Measurements from ENCODE around the gene ZNF670.

Gene ZNF670

DNA sequence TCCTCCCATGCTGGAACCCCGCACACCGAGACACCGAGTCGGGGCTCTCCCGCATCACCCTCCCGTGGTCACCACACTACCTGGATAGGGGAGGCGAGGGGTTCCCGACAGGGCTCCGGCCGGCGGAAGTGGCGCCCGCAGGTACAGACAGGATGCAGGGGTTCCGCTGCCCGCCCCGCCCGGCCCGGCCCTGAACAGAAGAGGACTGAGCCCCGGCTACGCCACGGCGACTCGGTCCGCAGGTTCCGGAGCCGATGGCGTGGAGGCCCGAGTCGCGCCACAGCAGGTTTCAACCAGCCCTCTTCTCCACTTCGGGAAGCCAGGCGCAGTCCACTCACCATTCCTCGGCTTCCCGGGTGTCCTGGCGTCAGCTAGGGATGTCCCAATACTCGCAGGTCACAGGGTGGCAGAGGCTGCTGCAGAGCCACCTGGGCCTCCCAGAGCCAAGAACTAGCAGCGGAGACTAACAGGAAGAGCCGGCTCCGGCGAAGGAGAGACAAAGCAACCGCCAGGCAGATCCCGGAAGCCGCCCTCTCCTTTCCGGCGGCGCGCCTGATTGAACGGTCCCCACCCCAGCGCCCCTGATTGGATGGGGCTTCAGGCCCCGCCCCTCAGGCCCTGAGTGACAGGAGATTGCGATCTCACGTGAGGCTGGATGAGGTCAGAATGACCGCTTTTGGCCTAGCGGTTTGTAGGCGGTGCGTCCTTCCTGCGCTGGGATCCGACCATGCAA is 25.4 kb upstream of the ZNF670 start, which contains the start of gene ZNF669:
TSS of gene ZNF669 (minus strand) at position 498 of the 733 bp plus-strand sequence. CDS start at position 341, 157 bp downstream.
- DNase-seq: peak; percentile 98

- no peak for DNase-seq
Measured at GRCh38 chr1:247102381-247102780, 23.8 kb upstream of the ZNF670 start.

GRCh38 chr1:247100676-247101279 is 22.2 kb upstream of the ZNF670 start:
- DNase-seq: no peak

GRCh38 chr1:247096958-247097357 is 18.3 kb upstream of the ZNF670 start:
- DNase-seq: no peak

- no peak for DNase-seq
Measured at GRCh38 chr1:247096544-247096943, 17.9 kb upstream of the ZNF670 start.

DNA sequence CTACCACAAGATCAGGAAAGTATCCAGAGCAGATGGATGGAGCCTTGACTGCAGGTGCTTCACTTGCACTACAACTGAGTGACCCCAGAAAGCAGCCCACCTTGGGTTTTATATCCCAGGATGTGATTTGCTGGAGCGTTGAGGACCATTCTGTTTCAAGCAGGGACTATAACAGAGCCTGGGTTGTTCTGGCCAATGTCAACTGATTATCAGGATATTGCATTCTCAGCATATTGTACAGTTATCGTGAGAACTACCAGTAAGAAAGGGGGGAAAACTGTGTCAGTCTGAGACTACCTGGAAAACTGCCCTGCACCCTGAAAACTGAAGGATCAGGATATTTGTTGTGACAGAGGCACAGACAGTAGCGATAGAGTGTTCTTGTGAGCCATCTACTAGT is 17.5 kb upstream of the ZNF670 start:
- no peak for DNase-seq

DNA sequence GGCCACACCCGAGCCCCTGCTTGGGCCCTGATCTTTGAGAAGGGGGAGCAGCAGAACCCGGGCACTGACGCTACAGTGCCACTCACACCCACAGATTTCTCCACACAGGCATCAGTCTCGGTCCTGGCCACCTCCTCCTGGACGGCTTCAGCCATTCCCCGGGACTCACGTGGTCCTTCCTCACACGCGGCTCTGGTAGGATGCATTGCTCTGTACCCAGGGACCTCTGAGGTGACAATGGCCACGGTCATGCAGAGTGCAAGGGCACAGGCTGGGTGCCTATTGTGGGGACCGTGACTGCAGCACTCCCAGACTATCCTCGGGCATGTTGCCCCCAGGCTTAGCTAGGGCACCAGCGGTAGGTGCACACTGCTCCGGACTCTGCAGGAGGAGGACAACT is 11.8 kb upstream of the ZNF670 start:
- DNase-seq: no peak

- DNase-seq: no peak
Measured at GRCh38 chr1:247089616-247090375, 11.2 kb upstream of the ZNF670 start.

- DNase-seq: no peak
Measured at GRCh38 chr1:247088967-247089366, 10.4 kb upstream of the ZNF670 start.

DNA sequence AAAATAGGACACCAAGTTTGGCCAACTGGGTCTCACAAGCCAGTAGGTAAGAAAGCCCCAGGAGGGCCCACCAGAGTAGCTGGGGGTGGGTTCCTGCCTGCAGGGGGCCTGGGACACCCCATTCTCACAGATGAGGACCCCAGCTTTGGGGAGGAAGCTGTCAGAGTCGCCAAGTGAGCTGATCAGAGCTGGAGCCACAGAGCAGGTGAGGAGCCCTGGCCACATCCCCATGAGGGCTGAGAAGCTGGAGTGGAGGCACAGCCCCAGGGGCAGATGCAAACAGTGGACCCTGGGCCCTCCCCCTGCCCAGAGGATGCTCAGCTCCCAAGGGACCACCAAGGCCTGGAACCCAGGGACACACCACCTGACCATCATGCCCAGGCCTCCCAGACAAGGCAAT is 8.6 kb upstream of the ZNF670 start:
- no peak for DNase-seq

GRCh38 chr1:247085310-247085709 is 6.7 kb upstream of the ZNF670 start:
- no peak for DNase-seq

DNA sequence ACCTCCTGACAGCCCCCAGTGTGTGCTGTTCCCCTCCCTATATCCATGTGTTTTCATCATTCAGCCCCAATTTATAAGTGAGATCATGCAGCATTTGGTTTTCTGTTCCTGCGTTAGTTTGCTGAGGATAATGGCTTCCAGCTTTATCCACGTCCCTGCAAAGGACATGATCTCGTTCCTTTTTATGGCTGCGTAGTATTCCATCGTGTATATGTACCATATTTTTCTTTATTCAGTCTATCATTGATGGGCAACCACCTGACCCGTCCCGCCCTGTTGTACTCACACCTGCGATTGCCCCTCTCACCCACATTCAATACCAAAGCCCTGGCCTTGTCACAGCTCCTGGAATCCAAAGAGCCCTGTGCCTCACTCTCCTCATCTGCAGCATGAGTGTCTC is 6.2 kb upstream of the ZNF670 start:
- no peak for DNase-seq

- DNase-seq: no peak
Measured at GRCh38 chr1:247079141-247079874, 697 bp upstream of the ZNF670 start.

DNA sequence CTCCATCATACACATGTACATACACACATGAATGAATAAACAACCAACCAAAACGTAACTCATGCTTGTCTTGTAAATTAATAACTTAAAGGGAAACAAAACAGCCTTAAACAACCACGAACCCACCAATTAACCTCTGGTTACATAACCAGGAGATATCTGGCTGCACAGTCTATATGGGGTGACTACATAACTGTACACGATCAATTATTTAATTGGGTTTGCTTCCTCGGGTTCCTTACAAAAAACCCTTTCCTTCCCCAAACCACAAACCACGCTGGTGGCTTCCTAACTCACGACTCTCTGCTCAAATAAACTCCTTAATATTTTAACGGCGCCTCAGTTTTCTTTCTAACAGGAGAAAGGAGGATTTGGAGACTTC is 744 bp downstream of the ZNF670 start:
- DNase-seq: peak in 1 of 2 donors; percentile 6

DNA sequence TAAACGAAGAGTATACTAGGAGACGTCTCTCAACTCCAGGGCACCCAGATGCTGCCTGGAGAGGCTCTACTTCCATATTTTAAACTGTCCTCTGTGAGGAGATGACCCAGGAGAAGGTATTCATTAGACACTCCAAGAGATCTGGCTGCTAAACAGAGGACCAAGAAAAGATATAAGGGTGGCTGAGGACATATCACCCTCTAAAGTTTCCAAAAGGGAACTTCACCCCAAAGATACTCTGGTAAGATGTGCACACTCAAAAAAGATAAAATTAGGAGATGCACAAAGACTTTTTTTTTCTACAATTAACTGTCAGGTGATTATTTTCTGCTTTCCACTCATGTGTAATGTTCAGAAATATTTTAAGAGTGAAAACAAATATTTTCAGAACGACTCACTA is 1.4 kb downstream of the ZNF670 start:
- no peak for DNase-seq

DNA sequence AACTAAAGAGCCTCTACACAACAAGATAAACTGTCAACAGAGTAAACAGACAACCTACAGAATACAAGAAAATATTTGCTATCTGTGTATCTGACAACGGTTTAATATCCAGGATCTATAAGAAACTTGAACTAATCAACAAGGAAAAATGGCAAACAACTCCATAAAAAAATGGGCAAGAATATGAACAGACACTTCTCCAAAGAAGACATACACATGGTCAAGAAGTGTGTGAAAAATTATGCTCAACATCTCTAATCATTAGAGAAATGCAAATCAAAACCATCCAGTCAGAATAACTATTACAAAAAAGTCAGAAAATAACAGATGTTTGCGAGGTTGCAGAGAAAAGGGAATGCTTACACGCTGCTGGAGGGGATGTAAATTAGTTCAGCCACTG is 8.0 kb downstream of the ZNF670 start:
- DNase-seq: no peak

DNA sequence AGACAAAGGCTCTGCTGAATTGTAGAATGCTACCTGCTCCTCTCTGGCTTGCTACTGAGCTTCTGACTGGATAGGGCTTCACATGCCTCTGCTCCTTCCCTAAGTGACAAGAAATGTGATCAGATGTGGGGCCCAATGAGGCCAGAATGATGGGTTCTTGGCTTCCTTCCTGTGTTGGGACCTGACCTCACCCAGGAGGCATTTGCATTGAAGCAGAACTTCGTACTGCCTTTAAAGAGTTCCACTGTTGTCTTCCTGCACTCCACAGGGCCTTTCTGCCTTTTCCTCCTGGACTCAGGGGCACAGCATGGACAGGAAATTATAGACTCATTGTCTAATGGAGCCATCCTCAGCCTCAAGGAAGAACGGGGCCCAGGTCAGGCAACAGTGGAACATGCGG is 14.3 kb downstream of the ZNF670 start:
- no peak for DNase-seq

- DNase-seq: no peak
Measured at GRCh38 chr1:247060771-247061170, 17.8 kb downstream of the ZNF670 start.

DNA sequence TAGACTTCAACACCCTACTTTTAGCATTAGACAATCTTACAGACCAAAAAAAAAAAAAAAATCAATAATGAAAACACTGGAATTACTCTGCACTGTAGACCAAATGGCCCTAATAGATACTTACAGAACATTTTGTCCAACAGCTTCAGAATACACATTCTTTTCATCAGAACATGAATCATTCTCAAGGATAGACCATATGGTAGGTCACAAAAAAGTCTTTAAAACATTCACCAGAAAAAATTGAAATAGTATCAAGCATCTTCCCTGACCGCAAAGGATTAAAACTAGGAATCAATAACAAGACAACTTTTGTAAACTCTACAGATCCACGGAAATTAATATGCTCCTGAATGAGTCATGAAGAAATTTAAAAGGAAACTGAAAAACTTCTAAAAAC is 22.5 kb downstream of the ZNF670 start:
- DNase-seq: no peak

- DNase-seq: no peak
Measured at GRCh38 chr1:247054992-247055415, 23.6 kb downstream of the ZNF670 start.

DNA sequence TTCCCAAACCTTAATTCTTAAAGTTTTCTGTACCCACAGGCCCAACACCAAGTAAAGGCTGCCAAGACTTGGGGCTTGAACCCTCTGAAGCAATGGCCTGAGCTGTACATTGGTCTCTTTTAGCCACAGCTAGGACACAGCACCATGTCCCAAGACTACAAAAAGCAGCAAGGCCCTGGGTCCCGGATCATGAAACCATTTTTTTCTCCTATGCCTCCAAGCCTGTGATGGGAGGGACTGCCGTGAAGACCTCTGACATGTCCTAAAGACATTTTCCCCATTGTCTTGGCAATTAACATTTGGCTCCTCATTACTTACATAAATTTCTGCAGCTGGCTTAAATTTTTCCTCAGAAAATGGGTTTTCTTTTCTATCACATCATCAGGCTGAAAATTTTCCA is 30.9 kb downstream of the ZNF670 start:
- DNase-seq: no peak

- no peak for DNase-seq
Measured at GRCh38 chr1:247047260-247047659, 31.4 kb downstream of the ZNF670 start.

DNA sequence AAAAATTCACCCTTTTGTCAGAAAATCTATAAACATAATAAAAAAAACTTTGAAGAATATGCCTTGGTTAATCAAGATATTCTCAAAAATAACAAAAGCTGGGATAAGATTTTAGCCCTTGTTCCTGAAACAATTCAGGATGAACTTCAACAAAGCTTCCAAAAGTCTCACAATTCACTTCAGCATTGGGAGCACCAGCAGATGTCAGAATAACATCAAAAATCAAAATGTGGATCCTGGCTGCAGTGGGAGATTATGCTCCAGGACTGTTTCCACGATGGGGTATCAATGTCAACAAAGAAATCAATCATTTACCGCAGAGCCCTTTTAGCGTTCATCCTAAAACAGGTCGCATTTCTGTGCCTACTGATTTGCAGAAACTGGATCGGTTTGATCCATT is 35.2 kb downstream of the ZNF670 start:
- no peak for DNase-seq
